GM12878 (cell line): ENCODE measurements around the gene ANK2. TPM values are rescaled to one million over a fixed set of nuclear protein-coding genes. Genes with fewer than 3 reads are reported as not detected.

ENCODE experiments used
- ATAC-seq: fragments of 200-7000 bp; cut with Tn5 transposase; 3 replicates; pipeline ENCODE4 v1.9.1; 2020; ENCODE audit warnings: mild to moderate bottlenecking, moderate library complexity
- BruUV-seq: library from RNA; stranded (reverse); fragments of 400-500 nt; replicated peaks from 2 replicates; lab custom pipeline; 2021; lab: Mats Ljungman, UMichigan
- CTCF ChIA-PET: fragments of 300-600 bp; sonication (Branson Sonifier 250); formaldehyde crosslinking; extraction: SDS; loops from one replicate; lab custom pipeline; 2021; ENCODE audit warnings: inconsistent platforms; lab: Yijun Ruan, JAX
- POLR2A ChIA-PET: fragments of 350-600 bp; formaldehyde crosslinking; extraction: SDS; loops from one replicate; lab custom pipeline; 2021; ENCODE audit warnings: inconsistent platforms; lab: Charles Lee
- RAD21 ChIA-PET: fragments of 300-600 bp; sonication (Branson Sonifier 250); formaldehyde crosslinking; loops from one replicate; lab custom pipeline; 2023; ENCODE audit warnings: antibody characterized with exemption; ENCODE audit not compliant: unreplicated experiment; lab: Charles Lee
- SMC1A ChIA-PET: fragments of 300-600 bp; sonication (Branson Sonifier 250); formaldehyde crosslinking; loops from one replicate; lab custom pipeline; 2023; ENCODE audit not compliant: unreplicated experiment, uncharacterized antibody; lab: Charles Lee
- DNase-seq: peaks from one replicate; pipeline ENCODE4 v3.0.0-alpha.2; 2011; ENCODE audit warnings: low read depth, low spot score
- FAIRE-seq: peaks from 3 replicates; lab custom pipeline; 2011; peaks lifted over from hg19 to GRCh38; lab: Jason Lieb, UNC
- H2AFZ ChIP-seq: 2 replicates; pipeline ENCODE4 v1.6.0; 2011; ENCODE audit warnings: low read depth, low read length, control low read depth; ENCODE audit not compliant: control insufficient read depth
- H3K27ac ChIP-seq: 2 replicates; pipeline ENCODE4 v1.5.1; 2011; ENCODE audit warnings: control low read depth; ENCODE audit not compliant: control insufficient read depth, insufficient read depth
- H3K27me3 ChIP-seq, 2 experiments: replicated peaks in 1 of 2; 2 replicates each; pipeline versions ENCODE4 v1.6.0 to v1.6.1; 2011; ENCODE audit warnings: low read length in 1 of 2; ENCODE audit not compliant: control insufficient read depth in 2 of 2, insufficient read depth in 2 of 2
- H3K36me3 ChIP-seq, 2 experiments: 2 replicates each; pipeline ENCODE4 v1.5.1; 2011; ENCODE audit warnings: low read length in 1 of 2; ENCODE audit not compliant: control insufficient read depth in 2 of 2, insufficient read depth in 2 of 2
- H3K4me1 ChIP-seq: 2 replicates; pipeline ENCODE4 v1.6.1; 2011; ENCODE audit warnings: mild to moderate bottlenecking, low read length, moderate library complexity, mixed read lengths; ENCODE audit not compliant: control insufficient read depth, insufficient read depth
- H3K4me2 ChIP-seq: 2 replicates; pipeline ENCODE4 v1.6.0; 2011; ENCODE audit warnings: control low read depth; ENCODE audit not compliant: control insufficient read depth, insufficient read depth
- H3K4me3 ChIP-seq: fragments of 200-600 bp; sonication (generic); 2 replicates; pipeline ENCODE4 v1.5.1; 2016
- H3K79me2 ChIP-seq: 2 replicates; pipeline ENCODE4 v1.6.0; 2011; ENCODE audit warnings: low read length; ENCODE audit not compliant: control insufficient read depth, insufficient read depth
- H3K9ac ChIP-seq: 2 replicates; pipeline ENCODE4 v1.8.0; 2011; ENCODE audit warnings: low read length, control low read depth, mixed read lengths; ENCODE audit not compliant: control insufficient read depth, insufficient read depth
- H3K9me3 ChIP-seq: replicated peaks from 3 replicates; pipeline ENCODE4 v1.5.1; 2011; ENCODE audit warnings: mild to moderate bottlenecking, low read length; ENCODE audit not compliant: control insufficient read depth, insufficient read depth
- H4K20me1 ChIP-seq: 2 replicates; pipeline ENCODE4 v1.6.0; 2011; ENCODE audit not compliant: control insufficient read depth, insufficient read depth
- BRCA1 ChIP-seq: IDR thresholded peaks from 2 replicates; pipeline ENCODE4 v1.6.1; 2011; ENCODE audit warnings: low read depth, low read length, improper control_type of control experiment
- ELK1 ChIP-seq: IDR thresholded peaks from 2 replicates; pipeline ENCODE4 v1.6.1; 2012; ENCODE audit warnings: low read depth, low read length, improper control_type of control experiment
- FOXK2 ChIP-seq: fragments of 450-650 bp; IDR thresholded peaks from 2 replicates; pipeline ENCODE4 v1.6.1; 2017; ENCODE audit warnings: mild to moderate bottlenecking, moderate library complexity
- RAD21 ChIP-seq: IDR thresholded peaks from 2 replicates; pipeline ENCODE4 v1.6.1; 2011; ENCODE audit warnings: mild to moderate bottlenecking, low read depth, low read length, moderate library complexity; ENCODE audit not compliant: insufficient read depth
- REST ChIP-seq: IDR thresholded peaks from 2 replicates; pipeline ENCODE4 v1.6.1; 2012; ENCODE audit warnings: mild to moderate bottlenecking, low read depth, low read length
- SUPT20H ChIP-seq: IDR thresholded peaks from 2 replicates; pipeline ENCODE4 v1.6.1; 2011; ENCODE audit warnings: low read depth, mild to moderate bottlenecking, low read length, moderate library complexity, borderline replicate concordance; ENCODE audit not compliant: control insufficient read depth
- TAF1 ChIP-seq: IDR thresholded peaks from 2 replicates; pipeline ENCODE4 v1.6.1; 2011; ENCODE audit warnings: mild to moderate bottlenecking, low read depth, low read length, borderline replicate concordance
- TCF12 ChIP-seq: IDR thresholded peaks from 2 replicates; pipeline ENCODE4 v1.6.1; 2011; ENCODE audit warnings: low read depth, mild to moderate bottlenecking, low read length
- ZBED1 ChIP-seq: IDR thresholded peaks from 2 replicates; pipeline ENCODE4 v1.6.1; 2016; ENCODE audit warnings: borderline replicate concordance
- WGBS: methylation state at CpG from one replicate; pipeline ENCODE4 v1.1.6; 2016; ENCODE audit warnings: low lambda C conversion rate; ENCODE audit not compliant: insufficient replicate concordance, insufficient coverage; ENCODE audit errors: missing lambda C conversion rate; 5-methylcytosine and 5-hydroxymethylcytosine counted together
- in situ Hi-C: fragments of 300-500 bp; cut with MboI; formaldehyde crosslinking; loops from 9 replicates; pipeline ENCODE4 v1.14.3; 2018; ENCODE audit warnings: mixed read lengths
- intact Hi-C: fragments of 100-400 bp; cut with micrococcal nuclease; formaldehyde crosslinking; loops from one replicate; pipeline ENCODE4 v1.14.2; 2022; ENCODE audit not compliant: unreplicated experiment
- polyA plus RNA-seq, 11 experiments: library from polyadenylated mRNA; depleted of rRNA in 4 of 11; unstranded in 6 of 11; stranded (reverse) in 5 of 11; fragments of >200 nt; fragmentation: Nextera tagmentation in 4 of 11; fragmentation: Illumina TruSeq in 1 of 11; extraction: Ambion mirVana in 4 of 11; extraction: Trizol in 1 of 11; gene quantifications; 1 replicate in 1 of 11; 2 replicates in 10 of 11; pipeline versions ENCODE4 v1.2.1 to v1.2.3, GENCODE V29; 2011 to 2016; ENCODE audit warnings: inconsistent platforms in 2 of 11, missing spikeins in 2 of 11, low read depth in 1 of 11
- total RNA-seq, 4 experiments: library from RNA; depleted of rRNA in 3 of 4; stranded (reverse); fragments of >200 nt in 3 of 4; fragmentation: Illumina TruSeq in 1 of 4; extraction: Trizol in 1 of 4; gene quantifications; 2 replicates each; pipeline versions ENCODE4 v1.2.1 to v1.2.3, GENCODE V29; 2013 to 2021

The ANK2 gene
- total and polyA plus RNA-seq, 10 of the 15 experiments (the other 5 are each of a cell fraction or from before 2014, with no cell fraction given), result 1.6 to 13.0 (median 4.1) TPM

GRCh38 chr4:113103556-113103955, 54.1 kb downstream of the ANK2 start:
- no peak overlapping the region for H2AFZ ChIP-seq
- H3K79me2 ChIP-seq, result no peaks in the 10 kb centered on the region
- ATAC-seq, result no peak
- H4K20me1 ChIP-seq, result no peaks in the 10 kb centered on the region
- no peaks in the 10 kb centered on the region for H3K27me3 ChIP-seq
- DNase-seq, result no peak
- H3K9me3 ChIP-seq, result no peaks in the 10 kb centered on the region
- H3K4me2 ChIP-seq, result no peak overlapping the region
- no peaks in the 10 kb centered on the region for H3K36me3 ChIP-seq
- intact Hi-C loops (loop anchor here (10.0 kb wide), 1 partner anchor 141 kb away; no protein-coding TSS in a partner anchor), in situ Hi-C loops (no loop called here)
- no peak overlapping the region for H3K4me3 ChIP-seq
- POLR2A ChIA-PET, result no interaction called here
- H3K4me1 ChIP-seq, result no peaks in the 10 kb centered on the region
- H3K9ac ChIP-seq, result no peak overlapping the region
- RAD21 ChIA-PET, result no interaction called here
- H3K27ac ChIP-seq, result no peak overlapping the region
- 32% methylated on average over 1 of the region's 1 CpG for WGBS
- TF ChIP-seq ELK1, result no peak
- no peak for TF ChIP-seq REST
- TF ChIP-seq ZBED1, result no peak
- TF ChIP-seq FOXK2, result no peak
- no peak for TF ChIP-seq TAF1
- TF ChIP-seq BRCA1, result no peak
- no peak for TF ChIP-seq TCF12
- TF ChIP-seq RAD21, result no peak
- TF ChIP-seq SUPT20H, result no peak
- SMC1A ChIA-PET, result interaction anchor here (0.8 to 1.6 kb wide), 6 partner anchors 10 to 291 kb away, joined by 3 to 6 read pairs (median 3); no protein-coding TSS in a partner anchor
- CTCF ChIA-PET, result no interaction called here
- BruUV-seq, result no TSS peak
- FAIRE-seq, result no peak
